ENCODE data around the gene TACO1. TPM values are rescaled to one million over a fixed set of nuclear protein-coding genes. Genes with fewer than 3 reads are reported as not detected.
A peak's percentile ranks its signal among the peaks of the same experiment; 100 is the strongest.

Gene TACO1
- total RNA-seq, 1 donor from 2014 or later: 13.6 TPM

DNA sequence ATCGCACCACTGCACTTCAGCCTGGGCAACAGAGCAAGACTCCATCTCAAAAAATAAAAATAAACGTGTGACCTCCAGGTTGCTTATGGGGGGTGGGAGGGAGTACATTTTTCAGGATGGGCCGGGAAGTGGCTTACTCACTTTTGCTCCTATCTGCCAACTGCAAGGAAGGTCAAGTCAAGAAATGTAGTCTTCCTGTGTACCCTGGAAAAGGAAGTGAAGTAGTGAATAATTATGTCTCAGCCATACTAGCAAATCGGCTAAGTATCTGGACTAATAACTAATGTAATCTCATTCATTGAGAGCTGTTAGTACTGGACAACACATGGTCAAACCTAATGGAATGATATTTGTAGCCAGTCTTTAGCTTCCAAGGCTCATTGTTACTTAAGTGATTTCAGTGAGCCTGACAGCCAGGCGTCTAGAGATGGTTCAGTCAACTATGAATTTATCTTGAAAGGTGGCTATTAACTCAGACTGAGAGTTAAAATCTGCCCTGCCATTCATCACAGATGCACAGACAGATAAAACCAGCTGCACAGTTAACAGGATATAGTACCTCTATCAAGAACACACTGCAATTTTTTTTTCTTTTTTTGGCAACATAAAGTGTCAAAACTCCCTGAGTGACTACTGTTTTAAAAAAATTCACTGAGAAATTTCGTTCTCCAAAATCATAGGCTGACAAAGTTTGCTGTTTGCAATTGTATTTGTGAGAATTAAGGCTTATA lies 3.7 kb upstream of the TACO1 start:
- Histone ChIP-seq H3K27me3 (ENCODE audit: low read depth) (no peaks in the 10 kb centered on the region), H3K4me1 (peaks cover 17% of the 10 kb centered on the region), H3K27ac (no peak overlapping the region), H3K9me3 (no peaks in the 10 kb centered on the region), H3K4me3 (no peak overlapping the region), H3K36me3 (peaks cover 23% of the 10 kb centered on the region)
- DNase-seq: no peak
- TF ChIP-seq, protein P1, sequence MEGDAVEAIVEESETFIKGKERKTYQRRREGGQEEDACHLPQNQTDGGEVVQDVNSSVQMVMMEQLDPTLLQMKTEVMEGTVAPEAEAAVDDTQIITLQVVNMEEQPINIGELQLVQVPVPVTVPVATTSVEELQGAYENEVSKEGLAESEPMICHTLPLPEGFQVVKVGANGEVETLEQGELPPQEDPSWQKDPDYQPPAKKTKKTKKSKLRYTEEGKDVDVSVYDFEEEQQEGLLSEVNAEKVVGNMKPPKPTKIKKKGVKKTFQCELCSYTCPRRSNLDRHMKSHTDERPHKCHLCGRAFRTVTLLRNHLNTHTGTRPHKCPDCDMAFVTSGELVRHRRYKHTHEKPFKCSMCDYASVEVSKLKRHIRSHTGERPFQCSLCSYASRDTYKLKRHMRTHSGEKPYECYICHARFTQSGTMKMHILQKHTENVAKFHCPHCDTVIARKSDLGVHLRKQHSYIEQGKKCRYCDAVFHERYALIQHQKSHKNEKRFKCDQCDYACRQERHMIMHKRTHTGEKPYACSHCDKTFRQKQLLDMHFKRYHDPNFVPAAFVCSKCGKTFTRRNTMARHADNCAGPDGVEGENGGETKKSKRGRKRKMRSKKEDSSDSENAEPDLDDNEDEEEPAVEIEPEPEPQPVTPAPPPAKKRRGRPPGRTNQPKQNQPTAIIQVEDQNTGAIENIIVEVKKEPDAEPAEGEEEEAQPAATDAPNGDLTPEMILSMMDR (IDR thresholded peaks at IDR 0.05): no peak
- ATAC-seq: no peak
- intact Hi-C loops (cut with DNase I): no loop called here

DNA sequence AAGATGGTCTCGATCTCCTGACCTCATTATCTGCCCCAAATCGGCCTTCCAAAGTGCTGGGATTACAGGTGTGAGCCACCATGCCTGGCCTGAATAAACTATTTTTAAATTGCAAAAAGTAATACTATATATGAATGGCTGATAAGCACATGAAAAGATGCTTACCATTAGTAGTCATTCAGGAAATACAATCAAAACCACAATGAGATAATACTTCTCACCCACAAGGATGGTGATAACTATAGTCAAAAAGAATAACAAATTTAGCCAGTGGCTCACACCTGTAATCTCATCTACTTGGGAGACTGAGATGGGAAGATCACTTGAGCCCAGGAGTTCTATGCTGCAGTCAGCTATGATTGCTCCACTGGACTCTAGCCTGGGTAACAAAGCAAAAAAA lies 2.4 kb upstream of the TACO1 start:
- Histone ChIP-seq H3K4me3 (no peak overlapping the region), H3K4me1 (peaks cover 21% of the 10 kb centered on the region), H3K27ac (no peak overlapping the region), H3K36me3 (peaks cover 18% of the 10 kb centered on the region), H3K27me3 (ENCODE audit: low read depth) (no peaks in the 10 kb centered on the region), H3K9me3 (no peaks in the 10 kb centered on the region)
- ATAC-seq: no peak
- intact Hi-C loops (cut with DNase I): no loop called here
- TF ChIP-seq, protein P1 (IDR thresholded peaks at IDR 0.05): no peak
- DNase-seq: no peak

DNA sequence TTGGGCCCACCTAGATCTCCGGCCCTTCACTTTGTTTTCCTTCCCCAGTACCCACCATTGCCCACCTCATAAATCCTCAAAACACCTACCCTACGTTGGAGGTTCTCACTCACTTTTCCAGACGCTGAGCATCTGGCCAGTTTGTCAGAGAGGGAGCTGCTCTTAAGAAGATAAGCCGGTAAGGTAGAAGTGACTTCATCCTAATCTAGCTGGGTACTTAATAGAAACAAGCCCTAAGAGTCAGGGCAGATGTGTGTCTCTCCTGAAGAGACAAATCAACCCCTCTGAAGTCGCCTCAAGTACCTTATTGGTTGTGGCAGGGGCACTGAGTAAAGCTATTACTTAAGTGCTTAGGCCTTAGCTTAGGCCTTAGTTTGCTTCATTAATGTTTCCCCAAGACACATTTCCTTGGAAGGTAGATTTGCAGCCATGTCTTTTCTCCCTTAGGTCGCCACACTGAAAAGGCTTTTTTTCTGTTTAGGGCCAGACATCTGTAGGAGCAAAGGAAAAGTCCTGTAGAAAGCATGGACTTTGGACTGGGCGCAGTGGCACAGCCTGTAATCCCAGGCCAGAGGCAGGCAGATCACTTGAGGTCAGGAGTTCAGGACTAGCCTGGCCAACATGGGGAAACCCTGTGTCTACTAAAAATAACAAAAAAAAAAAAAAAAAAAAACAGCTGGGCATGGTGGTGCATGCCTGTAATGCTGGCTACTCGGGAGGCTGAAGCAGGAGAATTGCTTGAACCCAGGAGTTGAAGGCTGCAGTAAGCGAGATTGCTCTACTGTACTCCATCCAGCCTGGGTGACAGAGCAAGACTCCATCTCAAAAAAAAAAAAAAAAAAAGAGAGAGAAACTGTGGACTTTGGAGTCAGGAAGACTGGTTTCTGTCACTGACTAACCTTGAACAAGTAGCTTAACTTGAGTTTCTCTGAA lies 1.0 kb downstream of the TACO1 start:
- Histone ChIP-seq H3K9me3 (no peaks in the 10 kb centered on the region), H3K4me3 (peak overlapping the region; percentile 89), H3K4me1 (peaks cover 21% of the 10 kb centered on the region), H3K27me3 (ENCODE audit: low read depth) (no peaks in the 10 kb centered on the region), H3K27ac (peak overlapping the region; percentile 87), H3K36me3 (peaks cover 36% of the 10 kb centered on the region)
- no peak for DNase-seq
- TF ChIP-seq, protein P1 (IDR thresholded peaks at IDR 0.05): no peak
- peak in 1 of 2 donors; percentile 18 for ATAC-seq
- intact Hi-C loops (cut with DNase I): no loop called here

DNA sequence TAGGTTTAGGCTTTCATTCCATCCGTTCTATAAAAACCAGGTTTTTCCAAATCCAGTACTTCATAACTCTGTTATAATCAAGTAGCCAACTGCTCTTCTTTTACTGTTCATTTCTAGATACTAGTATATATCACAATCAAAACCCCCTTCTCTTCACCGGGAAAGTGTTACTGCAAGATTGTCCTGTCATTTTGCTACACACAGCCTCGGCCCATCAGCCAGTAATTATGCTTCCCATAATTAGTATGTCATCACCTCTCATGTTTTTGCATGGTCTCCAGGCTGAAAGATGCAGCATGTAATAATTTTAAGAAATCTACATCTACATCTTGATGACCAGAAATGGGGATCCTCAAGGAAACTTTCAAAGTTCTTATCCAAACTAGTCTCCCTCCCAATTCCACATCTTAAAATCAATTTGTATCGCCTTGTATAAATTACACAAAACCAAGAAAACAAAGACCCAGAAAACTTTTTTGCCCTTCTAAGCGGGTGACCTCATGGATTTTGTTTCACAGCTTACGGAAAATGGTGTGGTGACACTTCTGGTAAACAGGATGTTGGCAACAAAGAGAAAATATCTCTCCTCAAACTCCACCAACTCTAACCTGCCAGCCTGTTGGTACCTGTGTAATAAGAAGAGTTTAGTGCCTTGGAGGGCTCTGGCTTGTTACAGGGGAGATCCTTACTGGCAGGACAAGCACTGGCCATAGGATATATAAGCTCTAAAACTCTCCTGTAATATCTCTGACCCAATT lies 9.3 kb downstream of the TACO1 start:
- Histone ChIP-seq H3K4me1 (no peaks in the 10 kb centered on the region), H3K27me3 (ENCODE audit: low read depth) (no peaks in the 10 kb centered on the region), H3K27ac (no peak overlapping the region), H3K9me3 (no peaks in the 10 kb centered on the region), H3K36me3 (peaks cover 61% of the 10 kb centered on the region), H3K4me3 (no peak overlapping the region)
- intact Hi-C loops (cut with DNase I): loop anchor here (10.0 kb wide), 1 partner anchor 185 kb away; no protein-coding TSS in a partner anchor
- ATAC-seq (no peak), DNase-seq (no peak)
- TF ChIP-seq, protein P1 (IDR thresholded peaks at IDR 0.05): no peak

DNA sequence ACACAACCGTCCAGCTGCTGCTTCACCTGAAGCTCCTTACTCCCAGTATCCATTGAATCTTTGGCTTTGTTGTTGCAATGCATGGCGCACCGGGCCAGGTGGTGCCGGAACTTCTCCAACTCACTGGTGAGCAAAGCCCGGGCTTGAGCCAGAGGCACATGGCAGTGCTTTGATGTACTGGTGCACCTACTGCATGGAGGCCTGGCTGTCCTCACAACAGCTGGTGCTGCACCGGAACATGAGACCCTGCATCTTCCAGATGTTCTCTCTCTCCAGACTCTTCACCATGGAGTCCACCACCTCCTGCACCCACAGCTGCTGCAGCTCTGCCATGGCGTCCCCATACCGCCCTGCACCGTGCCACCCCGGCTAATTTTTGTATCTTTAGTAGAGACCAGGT lies 10.2 kb downstream of the TACO1 start:
- intact Hi-C loops (cut with DNase I): loop anchor here (10.0 kb wide), 1 partner anchor 186 kb away; no protein-coding TSS in a partner anchor
- DNase-seq (no peak), ATAC-seq (no peak)

More for the DNA sequence above, 10.2 kb downstream of the TACO1 start:
- TF ChIP-seq, protein P1 (IDR thresholded peaks at IDR 0.05): no peak
- Histone ChIP-seq H3K27me3 (ENCODE audit: low read depth) (no peaks in the 10 kb centered on the region), H3K36me3 (peaks cover 53% of the 10 kb centered on the region), H3K9me3 (no peaks in the 10 kb centered on the region), H3K4me1 (no peaks in the 10 kb centered on the region), H3K27ac (no peak overlapping the region), H3K4me3 (no peak overlapping the region)
